NCI-H446 treated with DMSO at 0.1 percent for 48 hours (cell line): ENCODE measurements around the gene COL4A1.

Experiments
- DNase-seq: peaks from one replicate; lab custom pipeline; 2025; lab: John Stamatoyannopoulos, UW

COL4A1 gene

GRCh38 chr13:110237875-110238817, 68.8 kb downstream of the COL4A1 start:
- DNase-seq, result no peak

- DNase-seq, result no peak
Measured at GRCh38 chr13:110236831-110237261, 70.1 kb downstream of the COL4A1 start.

GRCh38 chr13:110236431-110236830, 70.5 kb downstream of the COL4A1 start:
- DNase-seq, result no peak

- DNase-seq, result no peak
Measured at GRCh38 chr13:110234532-110234931, 72.4 kb downstream of the COL4A1 start.

GRCh38 chr13:110233951-110234280, 73.0 kb downstream of the COL4A1 start:
- no peak for DNase-seq

GRCh38 chr13:110233181-110233950, 73.6 kb downstream of the COL4A1 start:
- no peak for DNase-seq

GRCh38 chr13:110232756-110233155, 74.2 kb downstream of the COL4A1 start:
- no peak for DNase-seq

- DNase-seq, result no peak
Measured at GRCh38 chr13:110232142-110232541, 74.8 kb downstream of the COL4A1 start.

- no peak for DNase-seq
Measured at GRCh38 chr13:110231348-110232047, 75.5 kb downstream of the COL4A1 start.

- no peak for DNase-seq
Measured at GRCh38 chr13:110230661-110231347, 76.2 kb downstream of the COL4A1 start.

GRCh38 chr13:110229905-110230563, 76.9 kb downstream of the COL4A1 start:
- DNase-seq, result no peak

GRCh38 chr13:110228936-110229904, 77.7 kb downstream of the COL4A1 start:
- no peak for DNase-seq

- DNase-seq, result no peak
Measured at GRCh38 chr13:110227864-110228643, 78.9 kb downstream of the COL4A1 start.

GRCh38 chr13:110227416-110227815, 79.5 kb downstream of the COL4A1 start:
- DNase-seq, result no peak

GRCh38 chr13:110225609-110226574, 81.1 kb downstream of the COL4A1 start:
- DNase-seq, result no peak

- no peak for DNase-seq
Measured at GRCh38 chr13:110225003-110225402, 82.0 kb downstream of the COL4A1 start.

GRCh38 chr13:110224519-110224918, 82.4 kb downstream of the COL4A1 start:
- no peak for DNase-seq
